HG03432 (cell line): Measurements from ENCODE around the gene ZMYND15.

ENCODE experiments used
- ATAC-seq: cut with Tn5 transposase; IDR thresholded peaks from one replicate; pipeline ENCODE4 v1.9.1; 2021; ENCODE audit warnings: mild to moderate bottlenecking, moderate library complexity; ENCODE audit not compliant: unreplicated experiment

Gene ZMYND15

GRCh38 chr17:4742133-4742532 is 2.5 kb downstream of the ZMYND15 start:
- no peak for ATAC-seq

- no peak for ATAC-seq
Measured at GRCh38 chr17:4742629-4743028, 3.0 kb downstream of the ZMYND15 start.

GRCh38 chr17:4743216-4743615 is 3.6 kb downstream of the ZMYND15 start:
- ATAC-seq, result no peak

GRCh38 chr17:4743898-4744297 is 4.3 kb downstream of the ZMYND15 start:
- ATAC-seq, result no peak

GRCh38 chr17:4744999-4745969 is 5.7 kb downstream of the ZMYND15 start:
- no peak for ATAC-seq

- no peak for ATAC-seq
Measured at GRCh38 chr17:4747847-4748246, 8.2 kb downstream of the ZMYND15 start.

DNA sequence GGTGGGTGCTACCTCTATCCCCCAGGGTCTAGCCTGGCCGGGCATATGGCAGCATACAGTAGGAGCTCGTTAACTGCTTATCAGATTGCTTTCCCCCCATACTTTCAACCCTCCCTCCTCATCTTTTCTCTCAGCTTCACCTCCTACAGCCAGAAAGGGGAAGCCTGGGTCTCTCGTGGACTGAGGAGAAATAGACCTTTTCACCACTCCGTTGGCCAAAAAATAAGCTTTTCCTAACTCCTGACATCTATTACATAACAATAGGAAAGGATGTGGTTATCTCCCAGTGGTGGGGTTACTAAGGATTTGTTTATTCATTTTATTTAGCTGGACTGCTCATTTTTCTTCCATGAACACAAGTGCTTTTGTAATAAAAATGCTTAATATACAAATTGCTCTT is 9.1 kb downstream of the ZMYND15 start:
- no peak for ATAC-seq

GRCh38 chr17:4750606-4751005 is 11.0 kb downstream of the ZMYND15 start:
- no peak for ATAC-seq

- no peak for ATAC-seq
Measured at GRCh38 chr17:4751932-4752331, 12.3 kb downstream of the ZMYND15 start.

DNA sequence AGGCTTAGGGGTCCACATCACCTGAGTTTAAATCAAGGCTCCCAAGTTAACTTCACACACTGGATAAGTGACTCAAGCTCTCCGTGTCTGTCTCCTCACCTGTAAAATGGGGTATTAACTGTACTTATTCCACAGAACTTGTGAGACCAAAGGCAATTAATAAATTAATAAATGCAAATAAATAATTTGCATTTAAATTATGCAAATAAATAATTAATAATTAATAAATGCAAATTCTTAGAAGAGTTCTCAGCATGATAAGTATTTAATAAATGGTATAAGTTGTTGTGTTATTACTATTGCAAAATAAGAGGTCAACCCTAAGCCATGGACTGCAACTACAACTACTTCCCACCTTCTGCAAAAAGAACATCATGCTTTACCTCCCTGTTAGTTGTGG is 13.8 kb downstream of the ZMYND15 start:
- ATAC-seq, result no peak

- ATAC-seq, result no peak
Measured at GRCh38 chr17:4759776-4760236, 20.2 kb downstream of the ZMYND15 start.

- ATAC-seq, result no peak
Measured at GRCh38 chr17:4764595-4764994, 25.0 kb downstream of the ZMYND15 start.

GRCh38 chr17:4766201-4766600 is 26.6 kb downstream of the ZMYND15 start:
- no peak for ATAC-seq

DNA sequence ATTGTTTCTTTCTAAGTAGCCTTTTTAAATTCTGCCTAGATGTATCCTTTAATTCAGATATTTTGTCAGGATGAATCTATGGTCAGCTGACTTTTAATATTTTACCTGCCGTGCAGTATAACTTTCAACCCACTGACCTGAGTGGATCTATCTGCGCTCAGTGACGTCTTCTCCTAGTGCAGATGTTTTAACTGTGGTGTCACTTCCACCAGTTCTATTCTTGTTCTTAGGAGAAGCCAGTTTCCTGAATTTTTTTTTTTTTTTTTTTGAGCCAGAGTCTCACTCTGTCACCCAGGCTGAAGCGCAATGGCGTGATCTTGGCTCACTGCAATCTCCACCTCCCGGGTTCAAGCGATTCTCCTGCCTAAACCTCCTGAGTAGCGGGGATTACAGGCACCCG is 27.1 kb downstream of the ZMYND15 start:
- no peak for ATAC-seq

- no peak for ATAC-seq
Measured at GRCh38 chr17:4768298-4768697, 28.7 kb downstream of the ZMYND15 start.

GRCh38 chr17:4769628-4770027 is 30.0 kb downstream of the ZMYND15 start:
- no peak for ATAC-seq

GRCh38 chr17:4771519-4772234 is 32.0 kb downstream of the ZMYND15 start, which contains the start of gene TM4SF5:
TM4SF5 (plus strand) TSS chr17:4771886; CDS start chr17:4771923, 37 bp downstream.
- ATAC-seq, result no peak

DNA sequence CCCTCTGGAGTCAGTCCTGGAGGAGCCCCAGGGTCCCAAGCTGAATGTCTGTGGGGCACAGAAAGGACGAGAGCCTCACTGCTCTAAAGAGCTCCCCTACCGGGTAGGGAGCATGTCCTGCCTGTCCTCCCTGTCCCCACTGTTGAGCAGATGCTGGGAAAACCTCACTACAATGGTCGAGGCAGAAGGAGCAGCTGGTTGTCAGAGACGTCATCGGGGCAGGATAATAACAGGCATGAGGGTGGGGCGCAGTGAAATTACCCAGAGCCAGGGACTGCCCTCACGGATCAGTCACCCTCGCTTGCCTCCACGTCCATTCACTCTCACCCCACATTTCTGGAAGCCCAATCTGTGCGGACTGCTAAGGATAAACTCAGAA is 32.6 kb downstream of the ZMYND15 start:
- no peak for ATAC-seq

- no peak for ATAC-seq
Measured at GRCh38 chr17:4777969-4778760, 38.5 kb downstream of the ZMYND15 start.

DNA sequence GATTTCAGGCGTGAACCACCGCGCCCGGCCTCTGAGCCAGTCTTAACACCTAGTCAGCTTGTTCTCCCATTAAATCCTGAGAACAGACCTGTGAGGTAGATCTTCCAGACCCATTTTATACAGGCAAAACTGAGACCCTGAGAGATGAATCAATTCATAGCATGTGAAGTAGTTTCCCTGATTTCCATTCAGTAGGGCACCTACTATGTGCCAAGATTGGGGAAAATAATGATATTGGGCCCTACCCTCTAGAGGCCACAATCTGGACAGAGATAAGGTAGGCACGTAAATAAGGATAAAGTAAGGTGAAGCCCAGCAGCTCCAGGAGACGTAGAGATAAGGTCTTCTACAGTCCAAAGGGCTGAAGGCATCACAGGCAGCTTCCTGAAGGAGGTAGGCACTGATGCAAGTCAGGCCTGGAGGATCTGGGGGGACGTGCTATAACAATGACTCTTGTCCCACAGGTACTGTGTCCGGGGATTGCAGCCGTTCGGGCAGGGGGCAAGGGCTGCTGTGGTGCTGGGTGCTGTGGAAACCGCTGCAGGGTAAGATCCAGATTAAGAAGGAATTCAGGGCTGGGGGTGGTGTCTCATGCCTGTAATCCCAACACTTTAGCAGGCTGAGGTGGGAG is 40.8 kb downstream of the ZMYND15 start:
- ATAC-seq, result no peak

- no peak for ATAC-seq
Measured at GRCh38 chr17:4782652-4783051, 43.0 kb downstream of the ZMYND15 start.
